ENCODE data around the gene LRP1-AS.

- TF ChIP-seq CTCF (IDR thresholded peaks at IDR 0.05), result no peak
- no peak for TF ChIP-seq POLR2AphosphoS5 (IDR thresholded peaks at IDR 0.05)
Observed at GRCh38 chr12:57105011-57105753, 42.2 kb downstream of the LRP1-AS start.

Measured in stomach (tissue), 4 donors.